NCI-H1092 (cell line): Measurements from ENCODE around the gene NHSL2.

Experiments
- DNase-seq: peaks from one replicate; lab custom pipeline; 2025; lab: John Stamatoyannopoulos, UW

Gene NHSL2

DNA sequence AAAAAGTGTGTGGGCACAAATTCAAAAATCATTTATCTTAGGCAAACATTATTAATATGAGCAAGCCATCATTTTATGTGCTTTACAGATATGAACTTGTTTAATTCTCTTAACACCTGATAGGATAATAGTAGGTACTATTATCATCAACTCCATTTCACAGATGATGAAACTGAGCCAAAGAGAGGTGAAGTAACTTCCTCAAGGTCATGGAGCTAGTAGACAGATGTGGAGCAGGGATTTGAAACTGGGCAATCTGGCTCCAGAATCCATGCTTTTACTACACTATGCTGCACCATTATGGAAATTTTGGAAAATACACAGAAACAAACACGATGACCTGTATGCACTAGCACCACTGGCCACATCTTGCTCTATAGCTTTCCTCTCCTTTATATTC is 269.9 kb downstream of the NHSL2 start:
- no peak for DNase-seq

DNA sequence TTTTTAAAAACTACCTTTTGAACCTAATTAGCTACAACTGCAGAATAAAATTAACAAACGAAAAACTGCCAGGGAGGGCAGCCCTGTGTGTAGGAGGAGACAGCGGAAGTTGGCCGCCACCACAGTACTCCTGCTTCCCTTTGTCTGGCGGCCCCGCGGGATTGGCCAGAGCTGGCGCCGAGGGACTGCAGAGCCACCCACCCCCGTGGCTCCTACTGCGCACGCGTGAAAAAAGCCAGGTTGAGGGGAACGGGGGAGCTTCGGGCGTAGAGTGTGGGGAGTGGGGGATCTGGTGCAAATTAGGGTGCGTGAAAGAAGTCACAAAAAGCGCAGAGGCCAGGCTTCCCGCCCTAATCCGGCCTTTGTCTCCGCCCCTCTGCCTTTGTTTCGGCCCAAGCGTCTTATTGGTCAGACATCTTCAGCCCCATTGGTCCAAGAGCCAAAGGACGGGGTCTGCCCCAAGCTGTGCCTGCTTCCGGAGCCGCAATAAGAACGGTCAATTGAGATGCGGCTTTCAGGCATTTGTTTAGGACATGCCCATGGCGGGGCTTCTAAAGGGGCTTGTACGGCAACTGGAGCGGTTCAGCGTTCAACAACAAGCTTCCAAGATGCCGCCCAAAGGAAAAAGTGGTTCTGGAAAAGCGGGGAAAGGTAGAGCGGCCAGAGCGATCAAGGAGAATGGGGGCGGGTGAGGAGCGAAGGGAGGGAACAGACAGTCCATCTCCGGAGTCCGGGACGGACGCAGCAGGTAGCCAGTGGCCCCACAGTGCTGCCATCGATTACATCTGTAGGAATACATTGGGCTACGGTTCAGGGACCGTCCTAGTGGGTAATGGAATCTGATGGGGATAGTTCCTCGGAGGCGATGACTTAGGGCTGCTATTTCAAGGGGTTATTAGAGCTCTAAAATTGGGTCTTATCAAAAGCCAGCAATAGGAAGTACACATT is 270.8 kb downstream of the NHSL2 start, which contains the start of gene PIN4:
Gene PIN4 (plus strand): TSS at position 580 of the 948 bp plus-strand sequence. CDS start 29 bp downstream, at position 609.
- DNase-seq: peak; percentile 98

DNA sequence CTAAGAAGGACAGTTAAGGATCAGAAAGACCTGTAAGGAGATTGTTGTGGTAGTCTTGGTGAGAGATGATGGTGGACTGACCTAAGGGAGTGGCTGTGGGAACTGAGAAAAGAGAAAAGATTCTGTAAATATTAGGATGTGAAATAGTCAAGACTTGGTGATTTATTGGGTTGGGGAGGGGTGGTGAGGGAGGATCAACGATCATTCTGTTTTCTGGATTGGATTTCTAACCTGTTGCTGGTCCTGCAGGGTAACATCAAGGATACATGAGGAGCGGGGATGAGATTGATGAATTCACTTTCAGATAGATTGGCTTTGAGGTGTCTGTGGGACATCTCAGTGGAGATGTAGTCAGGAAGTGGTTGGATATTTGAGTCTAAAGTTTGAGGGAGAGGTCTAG is 272.3 kb downstream of the NHSL2 start:
- DNase-seq: no peak

DNA sequence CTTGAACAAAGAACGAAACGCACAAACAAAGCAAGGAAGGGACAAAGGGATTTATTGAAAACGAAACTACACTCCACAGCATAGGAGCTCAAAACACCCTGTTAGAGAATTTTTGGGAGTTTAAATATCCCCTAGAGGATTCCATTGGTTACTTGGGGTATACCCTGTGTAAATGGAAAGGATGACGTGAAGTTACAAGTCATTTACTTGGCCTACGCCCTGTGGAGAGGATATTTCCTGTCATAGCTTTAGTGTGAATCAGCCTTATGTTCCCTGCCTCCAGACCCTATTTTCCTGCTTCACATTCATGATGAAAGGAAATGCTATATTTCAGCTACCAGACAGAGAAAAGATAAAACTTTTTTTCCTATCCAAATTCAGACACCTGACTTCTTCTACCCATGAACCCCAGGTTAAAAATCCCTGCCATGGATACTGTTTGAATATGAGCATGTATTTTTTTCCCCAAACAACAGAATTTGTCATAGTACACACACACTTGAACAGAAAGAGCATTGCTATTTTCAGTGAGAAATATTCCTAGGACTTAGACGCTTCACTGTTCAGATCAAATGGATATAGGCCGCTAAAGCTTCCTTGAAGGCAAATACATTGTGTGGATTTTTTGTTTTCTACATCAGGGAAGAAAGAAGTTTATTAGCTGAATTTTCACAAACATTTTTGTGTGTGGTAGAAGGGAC is 291.3 kb downstream of the NHSL2 start:
- no peak for DNase-seq
